Adipocyte (in vitro differentiated cells): Measurements from ENCODE around the gene LMOD1.
A peak's percentile ranks its signal among the peaks of the same experiment; 100 is the strongest.
"Not testable (repeated sequence)": the region's sequence is repeated elsewhere in the genome, so short reads cannot be mapped to it uniquely, and the experiment has no call there.

Experiments used
- DNase-seq: peaks from one replicate; pipeline ENCODE4 v3.0.0-alpha.2; 2015; ENCODE audit warnings: low read depth
- H3K27me3 ChIP-seq: replicated peaks from 2 replicates; pipeline ENCODE4 v1.7.0; 2013; ENCODE audit warnings: mild to moderate bottlenecking, low read length, moderate library complexity; ENCODE audit not compliant: control insufficient read depth, insufficient read depth
- H3K36me3 ChIP-seq: 2 replicates; pipeline ENCODE4 v1.7.0; 2013; ENCODE audit warnings: low read length, mild to moderate bottlenecking, moderate library complexity; ENCODE audit not compliant: control insufficient read depth, insufficient read depth, severe bottlenecking
- H3K4me1 ChIP-seq: 2 replicates; pipeline ENCODE4 v1.7.0; 2013; ENCODE audit warnings: mild to moderate bottlenecking, low read length, moderate library complexity; ENCODE audit not compliant: control insufficient read depth, insufficient read depth
- H3K4me3 ChIP-seq: 2 replicates; pipeline ENCODE4 v1.7.0; 2013; ENCODE audit warnings: mild to moderate bottlenecking, low read length, moderate library complexity
- H3K9ac ChIP-seq: 2 replicates; pipeline ENCODE4 v1.7.0; 2013; ENCODE audit warnings: mild to moderate bottlenecking, low read length, moderate library complexity
- H3K9me3 ChIP-seq: 2 replicates; pipeline ENCODE4 v1.7.0; 2013; ENCODE audit warnings: mild to moderate bottlenecking, low read length, moderate library complexity; ENCODE audit not compliant: control insufficient read depth

Gene LMOD1

DNA sequence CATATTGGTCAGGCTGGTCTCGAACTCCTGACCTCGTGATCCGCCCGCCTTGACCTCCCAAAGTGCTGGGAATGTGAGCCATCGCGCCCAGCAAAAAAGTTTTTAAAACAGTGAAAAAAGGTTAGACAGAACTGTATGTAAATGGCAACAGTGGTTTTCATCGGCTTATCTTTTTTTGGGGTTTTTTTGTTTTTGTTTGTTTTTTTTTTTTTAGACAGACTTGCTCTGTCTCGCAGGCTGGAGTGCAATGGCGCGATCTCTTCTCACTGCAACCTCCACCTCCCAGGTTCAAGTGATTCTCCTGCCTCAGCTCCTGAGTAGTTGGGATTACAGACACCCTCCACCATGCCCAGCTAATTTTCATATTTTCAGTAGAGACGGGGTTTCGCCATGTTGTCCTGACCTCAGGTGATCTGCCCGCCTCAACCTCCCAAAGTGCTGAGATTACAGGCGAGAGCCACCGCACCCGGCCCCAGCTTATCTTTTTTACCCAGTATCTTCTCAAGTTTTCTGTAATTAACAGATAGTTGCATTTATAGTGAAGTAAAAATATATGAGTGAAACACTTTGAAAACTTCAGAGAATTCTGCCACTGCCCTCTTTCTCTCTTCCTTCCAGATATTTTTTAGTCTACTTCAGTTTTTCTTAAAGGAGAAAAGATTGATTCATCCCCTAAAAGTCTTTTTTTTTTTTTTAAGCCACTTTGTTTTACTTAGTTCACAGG lies 22.0 kb upstream of the LMOD1 start:
- no peak overlapping the region for H3K4me3 ChIP-seq
- no peaks in the 10 kb centered on the region for H3K9me3 ChIP-seq
- H3K27me3 ChIP-seq = no peaks in the 10 kb centered on the region
- H3K36me3 ChIP-seq = peaks cover 69% of the 10 kb centered on the region
- no peak overlapping the region for H3K9ac ChIP-seq
- H3K4me1 ChIP-seq = peaks cover 9% of the 10 kb centered on the region
- DNase-seq = no peak

DNA sequence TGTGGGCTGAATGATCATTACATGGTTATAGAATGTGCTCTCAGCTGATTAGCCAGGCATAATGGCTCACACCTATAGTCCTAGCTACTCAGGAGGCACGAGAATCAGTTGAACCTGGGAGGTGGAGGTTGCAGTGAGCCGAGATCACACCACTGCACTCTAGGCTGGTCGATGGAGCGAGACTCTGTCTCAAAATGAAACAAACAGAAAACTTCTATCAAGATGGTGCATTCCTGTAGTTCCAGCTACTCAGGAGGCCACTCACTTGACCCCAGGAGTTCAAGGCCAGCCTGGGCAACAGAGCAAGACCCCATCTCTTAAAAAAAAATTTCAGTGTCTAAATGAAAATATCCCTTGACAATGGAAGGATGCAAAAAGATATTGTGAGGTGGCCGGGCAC lies 19.8 kb upstream of the LMOD1 start:
- Histone ChIP-seq H3K36me3 (peaks cover 91% of the 10 kb centered on the region), H3K4me1 (peaks cover 9% of the 10 kb centered on the region), H3K9ac (no peak overlapping the region), H3K4me3 (no peak overlapping the region), H3K27me3 (no peaks in the 10 kb centered on the region), H3K9me3 (no peaks in the 10 kb centered on the region)
- no peak for DNase-seq

DNA sequence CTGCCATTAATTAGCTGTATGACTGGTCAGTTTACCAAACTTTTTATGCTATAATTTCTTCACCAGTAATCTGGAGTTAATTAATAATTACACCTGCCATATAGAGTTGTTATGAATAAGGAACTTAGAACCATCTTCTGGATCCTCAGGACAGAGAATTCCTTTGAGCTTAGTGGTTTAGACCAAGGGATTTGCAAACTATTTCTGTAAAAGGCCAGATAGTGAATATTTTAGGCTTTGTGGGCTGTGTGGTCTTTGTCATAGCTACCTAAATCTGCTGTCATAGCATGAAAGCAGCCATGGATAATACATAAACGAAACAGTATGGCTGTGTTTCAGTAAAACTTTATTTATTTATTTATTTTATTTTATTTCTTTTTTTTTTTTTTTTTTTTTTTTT lies 17.9 kb upstream of the LMOD1 start:
- peak; percentile 72 for DNase-seq
- no peaks in the 10 kb centered on the region for H3K9me3 ChIP-seq
- peaks cover 87% of the 10 kb centered on the region for H3K36me3 ChIP-seq

DNA sequence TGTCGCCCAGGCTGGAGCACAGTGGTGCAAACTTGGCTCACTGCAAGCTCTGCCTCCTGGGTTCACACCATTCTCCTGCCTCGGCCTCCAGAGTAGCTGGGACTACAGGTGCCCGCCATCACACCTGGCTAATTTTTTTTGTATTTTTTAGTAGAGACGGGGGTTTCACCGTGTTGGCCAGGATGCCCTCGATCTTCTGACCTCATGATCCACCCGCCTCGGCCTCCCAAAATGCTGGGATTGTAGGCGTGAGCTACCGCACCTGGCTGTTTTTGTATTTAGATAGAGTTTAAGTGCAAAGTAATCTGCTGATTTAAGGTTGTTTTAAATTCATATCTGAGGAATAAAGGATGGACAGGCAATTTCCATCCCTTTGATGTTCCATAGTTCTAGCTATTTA lies 16.0 kb upstream of the LMOD1 start:
- H3K36me3 ChIP-seq = peaks cover 84% of the 10 kb centered on the region
- not testable (repeated sequence) for DNase-seq, H3K4me1 ChIP-seq, H3K9ac ChIP-seq, H3K9me3 ChIP-seq, H3K27me3 ChIP-seq, H3K4me3 ChIP-seq

More for the DNA sequence above, 17.9 kb upstream of the LMOD1 start:
- no peak overlapping the region for H3K9ac ChIP-seq
- no peak overlapping the region for H3K4me3 ChIP-seq
- H3K27me3 ChIP-seq = no peaks in the 10 kb centered on the region
- H3K4me1 ChIP-seq = no peaks in the 10 kb centered on the region

DNA sequence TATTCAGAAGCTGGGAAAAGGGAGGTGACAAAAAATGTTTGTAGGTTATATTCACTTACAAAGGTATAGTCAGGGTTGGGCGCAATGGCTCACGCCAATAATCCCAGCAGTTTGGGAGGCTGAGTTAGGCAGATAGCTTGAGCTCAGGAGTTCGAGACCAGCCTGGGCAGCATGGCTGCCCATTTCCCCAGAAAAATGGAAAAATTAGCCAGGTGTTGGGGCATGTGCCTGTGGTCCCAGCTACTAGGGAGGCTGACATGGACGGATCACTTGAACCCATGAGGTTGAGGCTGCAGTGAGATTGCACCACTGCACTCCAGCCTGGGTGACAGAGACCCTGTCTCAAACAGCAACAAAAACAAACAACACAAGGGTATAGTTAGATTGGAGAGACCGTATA lies 12.0 kb upstream of the LMOD1 start:
- Histone ChIP-seq H3K4me3 (no peak overlapping the region), H3K36me3 (peaks cover 57% of the 10 kb centered on the region), H3K4me1 (peaks cover 11% of the 10 kb centered on the region), H3K9me3 (no peaks in the 10 kb centered on the region), H3K27me3 (no peaks in the 10 kb centered on the region), H3K9ac (peak overlapping the region; percentile 14)
- DNase-seq = no peak

DNA sequence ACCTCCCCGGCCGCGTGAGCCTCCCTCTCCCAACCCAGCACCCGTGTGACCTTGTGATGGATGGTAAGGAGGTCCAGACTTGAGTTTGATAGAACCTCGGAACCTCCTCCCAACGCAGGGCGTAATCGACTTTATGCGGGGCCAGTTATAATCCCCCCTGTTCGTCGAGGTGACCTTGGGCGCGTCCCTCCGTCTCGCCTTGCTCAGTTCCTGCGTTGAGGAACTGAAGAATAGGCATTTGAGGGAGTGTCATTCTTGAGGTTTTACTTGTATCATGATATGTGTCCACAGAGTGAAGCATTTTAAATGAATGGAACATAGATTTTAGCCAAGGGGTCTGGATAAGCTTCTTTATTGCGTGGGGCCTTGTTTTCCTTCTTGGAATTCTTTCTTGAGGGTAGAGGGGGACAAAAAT lies 9.4 kb upstream of the LMOD1 start:
- Histone ChIP-seq H3K4me1 (peaks cover 11% of the 10 kb centered on the region), H3K27me3 (no peaks in the 10 kb centered on the region), H3K4me3 (peak overlapping the region; percentile 88), H3K9me3 (no peaks in the 10 kb centered on the region), H3K36me3 (peaks cover 30% of the 10 kb centered on the region), H3K9ac (peak overlapping the region; percentile 92)
- DNase-seq = no peak

DNA sequence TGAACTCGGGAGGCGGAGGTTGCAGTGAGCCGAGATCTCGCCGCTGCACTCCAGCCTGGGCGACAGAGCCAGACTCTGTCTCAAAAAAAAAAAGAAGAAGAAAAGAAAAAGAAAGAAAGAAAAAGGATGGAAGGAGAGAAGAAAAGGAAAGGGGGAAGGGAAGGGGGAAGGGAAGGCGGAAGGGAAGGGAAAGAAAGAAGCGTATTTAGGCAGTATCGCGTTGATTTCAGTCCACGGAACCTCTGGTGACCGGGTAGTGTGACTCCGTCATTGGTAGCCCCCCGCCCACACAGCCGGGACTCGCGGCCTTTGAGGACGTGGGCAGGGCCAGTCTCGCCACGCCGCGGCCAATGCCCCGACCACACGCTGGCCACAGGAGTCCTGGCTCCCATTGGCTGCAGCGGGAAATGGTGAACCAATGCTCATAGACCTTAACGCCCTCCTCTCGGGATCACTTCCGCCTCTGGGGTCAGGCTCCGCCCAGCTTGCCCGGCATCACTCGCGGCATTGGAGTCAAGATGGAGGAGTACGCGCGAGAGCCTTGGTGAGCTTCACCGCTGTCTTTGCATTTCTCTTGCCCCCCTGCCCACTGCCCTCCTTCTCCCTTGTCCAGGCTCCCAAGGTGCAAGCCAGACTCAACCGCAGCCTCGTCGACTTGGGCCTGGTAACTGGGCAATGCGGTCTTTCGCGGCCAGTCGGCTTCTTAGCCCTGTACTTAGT lies 8.8 kb upstream of the LMOD1 start, which contains the start of gene TIMM17A:
TIMM17A (plus strand) TSS at position 495 of the 720 bp plus-strand sequence; CDS start at position 519, 24 bp downstream.
- Histone ChIP-seq H3K36me3 (peaks cover 25% of the 10 kb centered on the region), H3K9ac (peak within 1 kb of the TSS; percentile 92), H3K27me3 (no peaks in the 10 kb centered on the region)

DNA sequence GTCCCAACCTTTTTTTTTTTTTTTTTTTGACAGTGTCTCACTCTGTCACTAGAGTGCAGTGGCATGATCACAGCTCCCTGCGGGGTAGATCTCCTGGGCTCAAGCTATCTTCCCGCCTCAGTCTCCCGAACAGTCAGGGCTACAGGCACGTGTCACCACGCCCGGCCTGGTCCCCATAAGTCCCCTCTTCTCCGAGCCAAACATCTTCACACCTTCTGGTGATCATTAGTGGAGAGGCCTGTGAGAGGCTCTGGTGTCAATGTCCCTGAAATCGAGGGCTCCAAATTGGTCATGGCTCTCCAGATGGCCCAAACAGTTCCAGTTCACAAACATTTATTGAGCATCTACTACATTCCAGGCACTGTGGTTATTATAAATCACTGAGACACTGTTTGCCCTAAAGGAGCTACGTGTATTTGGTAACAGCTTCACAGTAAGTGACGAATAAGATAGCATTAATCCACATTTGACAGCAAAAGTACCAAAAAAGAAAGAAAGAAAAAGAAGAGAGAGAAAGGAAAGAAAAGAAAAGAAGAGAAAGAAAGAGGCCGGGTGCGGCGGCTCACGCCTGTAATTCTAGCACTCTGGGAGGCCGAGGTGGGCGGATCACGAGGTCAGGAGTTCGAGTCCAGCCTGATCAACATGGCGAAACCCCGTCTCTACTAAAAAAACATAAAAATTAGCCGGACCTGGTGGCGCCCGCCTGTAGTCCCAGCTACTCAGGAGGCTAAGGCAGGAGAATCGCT lies 8.1 kb upstream of the LMOD1 start:
- H3K4me1 ChIP-seq = peaks cover 20% of the 10 kb centered on the region
- H3K9me3 ChIP-seq = no peaks in the 10 kb centered on the region
- no peaks in the 10 kb centered on the region for H3K27me3 ChIP-seq
- H3K9ac ChIP-seq = peak overlapping the region; percentile 92
- H3K36me3 ChIP-seq = peaks cover 20% of the 10 kb centered on the region
- H3K4me3 ChIP-seq = peak overlapping the region; percentile 88
- no peak for DNase-seq

More for the DNA sequence above, 8.8 kb upstream of the LMOD1 start, which contains the start of gene TIMM17A:
- Histone ChIP-seq H3K4me1 (peaks cover 12% of the 10 kb centered on the region), H3K9me3 (no peaks in the 10 kb centered on the region), H3K4me3 (peak within 1 kb of the TSS; percentile 88)
- DNase-seq = peak; percentile 99

DNA sequence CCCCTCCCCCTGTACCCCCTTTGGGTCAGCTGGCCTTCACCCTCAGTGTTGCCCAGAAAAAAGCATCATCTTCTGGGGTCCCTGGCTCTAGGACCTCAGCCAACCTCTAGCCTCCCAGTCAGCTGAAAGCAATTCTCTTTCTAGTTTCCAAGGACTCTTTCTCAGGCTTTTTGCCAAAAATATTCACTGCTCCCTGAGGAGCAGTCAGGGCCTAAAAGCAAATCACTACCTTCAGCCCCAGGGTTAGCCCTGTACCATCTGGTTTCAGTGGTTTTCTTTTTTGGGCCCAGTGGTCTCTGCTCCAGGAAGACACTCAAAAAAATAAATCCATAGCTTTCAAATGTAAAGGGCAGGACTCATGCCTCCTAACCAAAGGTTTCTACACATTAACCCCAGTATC lies 3.1 kb upstream of the LMOD1 start:
- Histone ChIP-seq H3K4me1 (peaks cover 40% of the 10 kb centered on the region), H3K4me3 (no peak overlapping the region), H3K36me3 (no peaks in the 10 kb centered on the region), H3K9ac (peak overlapping the region; percentile 53), H3K9me3 (no peaks in the 10 kb centered on the region), H3K27me3 (no peaks in the 10 kb centered on the region)
- peak; percentile 34 for DNase-seq

DNA sequence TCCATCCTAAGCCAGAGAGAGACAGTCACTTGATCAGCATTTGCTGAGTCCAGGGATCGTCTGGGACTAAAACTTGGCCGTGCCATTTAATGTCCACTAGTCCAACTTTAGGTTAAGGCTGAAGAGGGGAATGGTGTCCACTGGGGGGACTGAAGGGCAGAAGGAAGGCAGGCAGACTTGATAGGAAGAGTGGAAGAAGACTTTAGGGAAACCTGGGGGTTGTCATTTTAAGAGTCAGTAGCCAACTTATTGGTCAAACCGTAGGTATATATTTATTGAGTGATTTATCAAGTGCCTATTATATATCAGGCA lies 1.3 kb upstream of the LMOD1 start:
- Histone ChIP-seq H3K4me1 (peaks cover 52% of the 10 kb centered on the region), H3K36me3 (no peaks in the 10 kb centered on the region), H3K4me3 (peak overlapping the region; percentile 98), H3K9ac (peak overlapping the region; percentile 97), H3K27me3 (no peaks in the 10 kb centered on the region), H3K9me3 (no peaks in the 10 kb centered on the region)
- DNase-seq = no peak

DNA sequence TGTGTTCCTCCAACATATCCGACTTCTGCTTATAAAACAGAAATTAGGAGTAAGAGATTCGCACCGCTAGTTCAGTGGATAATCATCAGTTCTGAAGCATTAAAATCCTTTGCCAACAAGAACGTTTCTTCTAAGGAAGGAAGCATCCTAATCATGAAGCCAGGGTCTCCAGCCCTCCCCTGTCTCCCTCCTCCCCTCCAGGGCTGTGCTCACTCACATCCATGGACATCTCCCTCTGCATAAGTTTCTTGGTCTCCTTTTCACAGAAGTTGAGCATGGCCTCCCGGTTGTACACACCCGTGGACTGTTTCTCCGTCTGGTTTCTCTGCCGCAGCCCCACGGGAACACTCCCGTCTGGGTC lies 505 bp downstream of the LMOD1 start:
- peaks cover 67% of the 10 kb centered on the region for H3K4me1 ChIP-seq
- no peaks in the 10 kb centered on the region for H3K27me3 ChIP-seq
- DNase-seq = peak; percentile 28
- H3K36me3 ChIP-seq = no peaks in the 10 kb centered on the region
- no peaks in the 10 kb centered on the region for H3K9me3 ChIP-seq
- H3K4me3 ChIP-seq = peak overlapping the region; percentile 98
- peak overlapping the region; percentile 97 for H3K9ac ChIP-seq
